ENCODE results near the gene ARHGEF25.
"Not testable (repeated sequence)": the region's sequence is repeated elsewhere in the genome, so short reads cannot be mapped to it uniquely, and the experiment has no call there.

GRCh38 chr12:57636731-57637130, 25.5 kb downstream of the ARHGEF25 start:
- TF ChIP-seq CTCF (IDR thresholded peaks at IDR 0.05; ENCODE audit: insufficient read depth, low read depth, low read length); EZH2 (IDR thresholded peaks at IDR 0.05; ENCODE audit: insufficient read depth, low read length): not testable (repeated sequence)
